ENCODE results near the gene MAT1A.
"Not testable (repeated sequence)": the region's sequence is repeated elsewhere in the genome, so short reads cannot be mapped to it uniquely, and the experiment has no call there.

Gene MAT1A

GRCh38 chr10:80264081-80265056, 25.1 kb downstream of the MAT1A start:
- no peak for DNase-seq

- DNase-seq: no peak
Measured at GRCh38 chr10:80261316-80262030, 28.0 kb downstream of the MAT1A start.

GRCh38 chr10:80260295-80261243, 28.9 kb downstream of the MAT1A start:
- no peak for DNase-seq

- no peak for DNase-seq
Measured at GRCh38 chr10:80259405-80259871, 30.0 kb downstream of the MAT1A start.

- DNase-seq: not testable (repeated sequence)
Measured at GRCh38 chr10:80256798-80257197, 32.7 kb downstream of the MAT1A start.

GRCh38 chr10:80254726-80255125, 34.7 kb downstream of the MAT1A start:
- DNase-seq: not testable (repeated sequence)

- DNase-seq: not testable (repeated sequence)
Measured at GRCh38 chr10:80253963-80254271, 35.5 kb downstream of the MAT1A start.

- DNase-seq: no peak
Measured at GRCh38 chr10:80253266-80253962, 36.0 kb downstream of the MAT1A start.

GRCh38 chr10:80252296-80252887, 37.1 kb downstream of the MAT1A start:
- DNase-seq: no peak

- not testable (repeated sequence) for DNase-seq
Measured at GRCh38 chr10:80251703-80252280, 37.7 kb downstream of the MAT1A start.

GRCh38 chr10:80250399-80250798, 39.1 kb downstream of the MAT1A start:
- not testable (repeated sequence) for DNase-seq

- not testable (repeated sequence) for DNase-seq
Measured at GRCh38 chr10:80249906-80250305, 39.6 kb downstream of the MAT1A start.

- DNase-seq: not testable (repeated sequence)
Measured at GRCh38 chr10:80247611-80248010, 41.8 kb downstream of the MAT1A start.

- DNase-seq: not testable (repeated sequence)
Measured at GRCh38 chr10:80244371-80244770, 45.1 kb downstream of the MAT1A start.

GRCh38 chr10:80242341-80242740, 47.1 kb downstream of the MAT1A start:
- not testable (repeated sequence) for DNase-seq

GRCh38 chr10:80236457-80236856, 53.0 kb downstream of the MAT1A start:
- not testable (repeated sequence) for DNase-seq

GRCh38 chr10:80234331-80235235, 54.9 kb downstream of the MAT1A start:
- DNase-seq: not testable (repeated sequence)

GRCh38 chr10:80233871-80234270, 55.6 kb downstream of the MAT1A start:
- not testable (repeated sequence) for DNase-seq

- DNase-seq: not testable (repeated sequence)
Measured at GRCh38 chr10:80226723-80227122, 62.7 kb downstream of the MAT1A start.

- not testable (repeated sequence) for DNase-seq
Measured at GRCh38 chr10:80223031-80223419, 66.4 kb downstream of the MAT1A start.
